Smooth muscle cell (in vitro differentiated cells): Measurements from ENCODE around the gene MED13L. TPM values are rescaled to one million over a fixed set of nuclear protein-coding genes. Genes with fewer than 3 reads are reported as not detected.
A peak's percentile ranks its signal among the peaks of the same experiment; 100 is the strongest.

Experiments used
- DNase-seq: peaks from one replicate; lab custom pipeline; 2025; ENCODE audit not compliant: unreplicated experiment; lab: John Stamatoyannopoulos, UW
- H2AFZ ChIP-seq: fragments of 200-600 bp; sonication (generic); 2 replicates; pipeline ENCODE4 v1.6.0; 2016; ENCODE audit warnings: antibody characterized with exemption, low read depth, mild to moderate bottlenecking
- H3F3A ChIP-seq: fragments of 200-600 bp; sonication (generic); 2 replicates; pipeline ENCODE4 v1.6.0; 2017; ENCODE audit warnings: antibody characterized with exemption, low read depth
- H3K27ac ChIP-seq: fragments of 200-600 bp; sonication (generic); 2 replicates; pipeline ENCODE4 v1.5.1; 2016; ENCODE audit warnings: low read depth, mild to moderate bottlenecking
- H3K27me3 ChIP-seq: fragments of 200-600 bp; sonication (generic); 2 replicates; pipeline ENCODE4 v1.6.1; 2016; ENCODE audit warnings: low read depth, mild to moderate bottlenecking
- H3K36me3 ChIP-seq: fragments of 200-600 bp; sonication (generic); 2 replicates; pipeline ENCODE4 v1.5.1; 2016; ENCODE audit warnings: low read depth
- H3K4me1 ChIP-seq: fragments of 200-600 bp; sonication (generic); 2 replicates; pipeline ENCODE4 v1.5.1; 2016; ENCODE audit warnings: low read depth
- H3K4me2 ChIP-seq: fragments of 200-600 bp; sonication (generic); 2 replicates; pipeline ENCODE4 v1.6.0; 2016; ENCODE audit warnings: mild to moderate bottlenecking
- H3K4me3 ChIP-seq: fragments of 200-600 bp; sonication (generic); 2 replicates; pipeline ENCODE4 v1.5.1; 2016; ENCODE audit warnings: mild to moderate bottlenecking
- H3K79me2 ChIP-seq: fragments of 200-600 bp; sonication (generic); 2 replicates; pipeline ENCODE4 v1.6.0; 2016; ENCODE audit warnings: low read depth, mild to moderate bottlenecking
- H3K9ac ChIP-seq: fragments of 200-600 bp; sonication (generic); 2 replicates; pipeline ENCODE4 v1.6.0; 2016; ENCODE audit warnings: low read depth
- H3K9me3 ChIP-seq: fragments of 200-600 bp; sonication (generic); replicated peaks from 2 replicates; pipeline ENCODE4 v1.5.1; 2016; ENCODE audit warnings: low read depth
- H4K20me1 ChIP-seq: fragments of 200-600 bp; sonication (generic); 2 replicates; pipeline ENCODE4 v1.6.0; 2016; ENCODE audit warnings: low read depth
- WGBS: methylation state at CpG from one replicate; pipeline ENCODE4 v1.1.7; 2016; ENCODE audit warnings: low lambda C conversion rate; 5-methylcytosine and 5-hydroxymethylcytosine counted together
- polyA plus RNA-seq: library from polyadenylated mRNA; unstranded; fragments of >200 nt; fragmentation: Nextera tagmentation; extraction: Ambion mirVana; gene quantifications from 2 replicates; pipeline ENCODE4 v1.2.1, GENCODE V29; 2016
- total RNA-seq: library from RNA; depleted of rRNA; stranded (reverse); fragments of >200 nt; gene quantifications from 2 replicates; pipeline ENCODE4 v1.2.3, GENCODE V29; 2014
- TF ChIP-seq, protein P1 (sequence below): fragments of 200-600 bp; sonication (generic); IDR thresholded peaks from 2 replicates; pipeline ENCODE4 v1.5.1; 2017; ENCODE audit warnings: borderline replicate concordance, mild to moderate bottlenecking, antibody characterized with exemption; ENCODE audit not compliant: insufficient read depth, poor library complexity, severe bottlenecking

The MED13L gene
- total and polyA plus RNA-seq, 2 experiments from 2014 or later, result 13.2 to 74.3 TPM

DNA sequence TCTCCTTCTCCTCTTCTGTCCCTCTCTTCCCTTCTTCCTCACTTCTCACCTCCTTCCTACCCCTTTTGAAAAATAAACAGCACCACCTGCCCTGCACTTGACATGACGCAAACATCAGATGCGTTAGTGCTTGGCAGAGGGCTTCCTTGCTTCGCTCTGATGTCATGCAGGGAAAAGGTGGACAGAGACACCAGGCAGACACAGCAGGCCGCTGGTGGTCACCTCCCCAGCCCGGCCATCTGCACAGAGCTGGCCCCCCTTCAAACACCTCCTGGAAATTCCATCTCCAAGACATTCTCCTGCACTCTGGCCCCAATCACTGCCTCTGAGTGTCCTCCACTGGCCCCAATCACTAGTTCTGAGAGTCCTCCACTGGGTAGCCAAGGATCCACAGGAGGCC is 353.6 kb downstream of the MED13L start:
- Histone ChIP-seq H3K9me3 (no peaks in the 10 kb centered on the region), H2AFZ (no peak overlapping the region), H3K36me3 (no peaks in the 10 kb centered on the region), H3K27me3 (no peaks in the 10 kb centered on the region), H3K9ac (no peak overlapping the region), H3K79me2 (no peaks in the 10 kb centered on the region), H3K4me1 (no peaks in the 10 kb centered on the region), H3K4me2 (no peak overlapping the region), H4K20me1 (no peaks in the 10 kb centered on the region), H3F3A (no peaks in the 10 kb centered on the region), H3K27ac (no peak overlapping the region), H3K4me3 (no peak overlapping the region)
- WGBS, result 98% methylated on average over 5 of the region's 5 CpGs
- no peak for DNase-seq
- TF ChIP-seq, protein P1, sequence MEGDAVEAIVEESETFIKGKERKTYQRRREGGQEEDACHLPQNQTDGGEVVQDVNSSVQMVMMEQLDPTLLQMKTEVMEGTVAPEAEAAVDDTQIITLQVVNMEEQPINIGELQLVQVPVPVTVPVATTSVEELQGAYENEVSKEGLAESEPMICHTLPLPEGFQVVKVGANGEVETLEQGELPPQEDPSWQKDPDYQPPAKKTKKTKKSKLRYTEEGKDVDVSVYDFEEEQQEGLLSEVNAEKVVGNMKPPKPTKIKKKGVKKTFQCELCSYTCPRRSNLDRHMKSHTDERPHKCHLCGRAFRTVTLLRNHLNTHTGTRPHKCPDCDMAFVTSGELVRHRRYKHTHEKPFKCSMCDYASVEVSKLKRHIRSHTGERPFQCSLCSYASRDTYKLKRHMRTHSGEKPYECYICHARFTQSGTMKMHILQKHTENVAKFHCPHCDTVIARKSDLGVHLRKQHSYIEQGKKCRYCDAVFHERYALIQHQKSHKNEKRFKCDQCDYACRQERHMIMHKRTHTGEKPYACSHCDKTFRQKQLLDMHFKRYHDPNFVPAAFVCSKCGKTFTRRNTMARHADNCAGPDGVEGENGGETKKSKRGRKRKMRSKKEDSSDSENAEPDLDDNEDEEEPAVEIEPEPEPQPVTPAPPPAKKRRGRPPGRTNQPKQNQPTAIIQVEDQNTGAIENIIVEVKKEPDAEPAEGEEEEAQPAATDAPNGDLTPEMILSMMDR, result no peak

DNA sequence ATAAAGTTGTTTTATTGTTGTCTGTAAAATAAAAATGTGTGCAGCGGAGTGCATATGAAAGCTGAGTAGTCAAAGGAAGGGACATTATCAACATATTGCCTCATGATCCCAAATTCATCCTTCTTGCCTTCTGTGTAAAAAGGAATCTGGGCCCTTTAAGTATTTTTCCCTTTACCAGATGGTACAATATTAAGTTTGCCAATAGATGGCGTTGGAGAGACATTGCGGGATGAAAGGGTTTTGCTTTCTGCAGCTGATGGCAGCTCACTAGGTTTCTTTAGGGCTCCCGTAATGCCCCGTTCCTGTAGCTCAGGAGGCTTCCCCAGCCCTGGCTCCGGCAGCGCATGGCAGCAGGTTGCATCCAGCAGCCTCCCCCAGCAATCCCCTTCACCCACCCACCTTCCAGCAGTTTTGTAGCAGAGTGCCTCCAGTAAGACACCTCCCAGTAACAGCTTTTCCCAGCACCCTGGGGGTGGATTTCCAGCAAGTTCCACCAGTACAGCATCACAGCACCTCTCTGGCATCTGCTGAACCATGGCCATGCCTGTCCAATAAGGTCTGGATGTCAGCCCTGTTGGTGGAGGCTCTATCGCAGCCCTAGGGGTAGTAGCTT is 354.4 kb downstream of the MED13L start:
- H3K27ac ChIP-seq, result no peak overlapping the region
- no peaks in the 10 kb centered on the region for H3K4me1 ChIP-seq
- no peaks in the 10 kb centered on the region for H4K20me1 ChIP-seq
- H3K79me2 ChIP-seq, result no peaks in the 10 kb centered on the region
- TF ChIP-seq, protein P1, result peak; percentile 7
- no peak overlapping the region for H3K4me2 ChIP-seq
- H2AFZ ChIP-seq, result no peak overlapping the region
- no peaks in the 10 kb centered on the region for H3F3A ChIP-seq
- H3K27me3 ChIP-seq, result no peaks in the 10 kb centered on the region
- 74% methylated on average over 8 of the region's 8 CpGs for WGBS
- H3K9me3 ChIP-seq, result no peaks in the 10 kb centered on the region
- no peak for DNase-seq
- no peak overlapping the region for H3K4me3 ChIP-seq
- no peak overlapping the region for H3K9ac ChIP-seq
- H3K36me3 ChIP-seq, result no peaks in the 10 kb centered on the region

DNA sequence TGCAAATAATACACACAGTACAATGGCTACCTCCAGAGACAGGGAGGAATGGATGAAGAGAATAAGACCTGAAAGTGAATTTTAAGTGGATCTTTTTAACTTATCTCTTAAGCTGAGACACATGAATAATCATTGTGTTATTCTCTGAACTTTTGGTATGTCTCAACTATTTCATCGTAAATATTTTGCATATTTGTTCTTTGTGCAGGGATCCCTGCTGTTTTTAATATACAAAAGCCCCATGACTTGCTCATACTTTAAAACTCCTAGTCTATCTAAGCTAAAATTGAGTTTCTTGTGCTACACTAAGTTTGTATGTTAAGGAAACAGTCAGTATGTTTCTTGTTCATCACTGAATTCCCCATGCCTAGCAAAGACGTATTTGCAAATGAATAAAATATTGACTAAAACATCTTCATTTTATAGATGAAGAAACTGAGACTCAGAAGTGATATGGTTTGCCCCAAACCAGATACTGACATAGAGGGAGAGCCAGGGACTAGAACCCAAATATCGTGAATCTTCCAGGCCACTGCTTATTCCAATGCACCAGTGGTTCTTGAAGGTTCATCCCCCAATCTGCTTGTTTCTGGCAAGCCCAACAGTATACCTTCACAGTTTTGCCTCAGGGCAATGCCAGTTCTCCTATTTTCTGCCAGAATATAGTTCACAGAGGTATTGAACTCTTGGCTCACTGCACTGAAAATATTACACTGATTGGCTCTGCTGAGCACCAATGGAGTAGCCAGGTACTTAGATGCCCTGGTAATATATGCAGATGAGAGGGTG is 356.9 kb downstream of the MED13L start:
- no peak overlapping the region for H3K4me3 ChIP-seq
- WGBS, result 94% methylated on average over 3 of the region's 3 CpGs
- no peaks in the 10 kb centered on the region for H3K4me1 ChIP-seq
- no peak overlapping the region for H2AFZ ChIP-seq
- no peaks in the 10 kb centered on the region for H3K27me3 ChIP-seq
- H3F3A ChIP-seq, result no peaks in the 10 kb centered on the region
- no peak overlapping the region for H3K27ac ChIP-seq
- no peak overlapping the region for H3K4me2 ChIP-seq
- no peaks in the 10 kb centered on the region for H3K9me3 ChIP-seq
- TF ChIP-seq, protein P1, result no peak
- DNase-seq, result no peak
- H4K20me1 ChIP-seq, result no peaks in the 10 kb centered on the region
- H3K79me2 ChIP-seq, result no peaks in the 10 kb centered on the region
- H3K9ac ChIP-seq, result no peak overlapping the region
- H3K36me3 ChIP-seq, result no peaks in the 10 kb centered on the region
